ENCODE data around the gene TSPO. TPM values are rescaled to one million over a fixed set of nuclear protein-coding genes. Genes with fewer than 3 reads are reported as not detected.

The TSPO gene
- total and polyA plus RNA-seq, 2 of the 8 experiments (the other 6 are each of a cell fraction or from before 2014, with no cell fraction given): 19.9 to 51.5 TPM

DNA sequence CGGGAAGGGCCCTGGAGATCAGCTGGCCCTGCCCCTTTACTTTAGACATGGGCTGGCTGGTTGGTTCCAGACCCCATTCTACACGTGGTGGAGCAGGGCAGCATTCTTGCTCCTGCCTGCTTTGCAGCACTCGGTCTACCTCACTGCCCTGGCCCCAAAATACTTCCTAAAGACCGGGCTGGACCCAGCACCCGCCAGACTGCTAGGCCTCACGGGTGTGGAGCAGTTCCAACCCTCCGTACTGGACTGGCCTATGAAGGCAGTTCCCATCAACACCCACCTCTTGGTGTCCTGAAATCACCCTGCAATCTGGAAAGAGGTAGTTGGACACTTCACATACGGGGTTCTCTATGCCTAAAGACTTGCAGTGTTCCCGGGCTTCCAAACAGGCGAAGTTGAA is 14.6 kb upstream of the TSPO start:
- H2BK5ac ChIP-seq (ENCODE audit: low read depth, low read length): no peak overlapping the region
- H3K23me2 ChIP-seq (ENCODE audit: low read depth, low read length): no peaks in the 10 kb centered on the region
- no peak overlapping the region for H3K27ac ChIP-seq (ENCODE audit: low read depth, low read length)
- H4K91ac ChIP-seq (replicated peaks; ENCODE audit: insufficient read length, low read length): no peak overlapping the region
- no peak overlapping the region for H3K4me3 ChIP-seq (ENCODE audit: extremely low read depth in 1 of 4, insufficient read depth in 2 of 4, low read depth in 3 of 4, low read length in 4 of 4)
- no peak overlapping the region for H3K4me2 ChIP-seq (ENCODE audit: insufficient read depth in 1 of 2, low read depth in 2 of 2, low read length in 2 of 2)
- H3K36me3 ChIP-seq (ENCODE audit: control insufficient read depth in 2 of 4, insufficient read depth in 4 of 4, low read length in 3 of 4): peaks cover 5 to 69% (median 24%) of the 10 kb centered on the region in 4 experiments; a peak in 6 of 8 replicates
- TF ChIP-seq POLR2A (IDR thresholded peaks at IDR 0.05; ENCODE audit: control extremely low read depth in 1 of 2, low read depth in 2 of 2, low read length in 2 of 2) (no peak), EGR1 (IDR thresholded peaks at IDR 0.05; ENCODE audit: borderline replicate concordance, low read depth, low read length) (no peak), CHD2 (IDR thresholded peaks at IDR 0.05; ENCODE audit: low read length) (no peak), YY1 (IDR thresholded peaks at IDR 0.05; ENCODE audit: low read depth, low read length) (no peak), ATF2 (IDR thresholded peaks at IDR 0.05; ENCODE audit: low read length) (no peak), NRF1 (IDR thresholded peaks at IDR 0.05; ENCODE audit: low read depth, low read length) (no peak), RAD21 (IDR thresholded peaks at IDR 0.05 in 1 of 2, conservative IDR thresholded peaks at IDR 0.05 in 1 of 2; ENCODE audit: low read depth in 2 of 2, low read length in 2 of 2) (no peak), SAP30 (IDR thresholded peaks at IDR 0.05; ENCODE audit: insufficient read depth, insufficient replicate concordance, low read length) (no peak), POLR2AphosphoS5 (IDR thresholded peaks at IDR 0.05; ENCODE audit: low read depth, low read length) (no peak), BCL11A (IDR thresholded peaks at IDR 0.05; ENCODE audit: low read depth in 2 of 2, low read length in 2 of 2) (no peak)
- no peaks in the 10 kb centered on the region for H3K4me1 ChIP-seq (replicated peaks in 1 of 4; ENCODE audit: control insufficient read depth in 3 of 4, insufficient read depth in 4 of 4, low read length in 3 of 4)
- ChIA-PET CTCF (ENCODE audit: partially characterized antibody) (interaction anchor here (1.0 to 2.6 kb wide), 8 partner anchors 8 to 92 kb away, joined by 3 to 10 read pairs (median 4); no protein-coding TSS in a partner anchor), POLR2A (ENCODE audit: partially characterized antibody) (interaction anchor here (0.7 to 1.6 kb wide), 2 partner anchors 9 to 78 kb away, joined by 3 read pairs; no protein-coding TSS in a partner anchor)
- peaks cover 0 to 5% of the 10 kb centered on the region in 2 experiments; a peak in 1 of 4 replicates for H3K79me2 ChIP-seq (ENCODE audit: control insufficient read depth in 1 of 2, insufficient read depth in 2 of 2, low read length in 2 of 2)
- H4K5ac ChIP-seq (ENCODE audit: insufficient read length, low read depth, low read length): no peak overlapping the region
- no peak overlapping the region for H2AK5ac ChIP-seq (ENCODE audit: low read depth, low read length)
- no peaks in the 10 kb centered on the region for H3K9me3 ChIP-seq (ENCODE audit: insufficient read depth in 2 of 2, low read depth in 1 of 2, low read length in 1 of 2)
- H3K23ac ChIP-seq (ENCODE audit: insufficient read length): no peak overlapping the region
- H3K14ac ChIP-seq (ENCODE audit: insufficient read length): no peak overlapping the region
- FAIRE-seq (no peak), DNase-seq (ENCODE audit: low read depth in 1 of 2, low spot score in 2 of 2) (no peak)
- peaks cover 0 to 9% of the 10 kb centered on the region in 2 experiments for H4K20me1 ChIP-seq (replicated peaks in 1 of 2; ENCODE audit: control insufficient read depth in 1 of 2, insufficient read depth in 2 of 2, low read length in 2 of 2)
- no peak overlapping the region for H2BK120ac ChIP-seq (replicated peaks; ENCODE audit: low read depth, low read length)
- no peak overlapping the region for H3K4ac ChIP-seq (replicated peaks; ENCODE audit: insufficient read length, low read depth, low read length)
- H3K79me1 ChIP-seq (ENCODE audit: low read depth, low read length): peaks cover 5% of the 10 kb centered on the region
- H2BK15ac ChIP-seq (ENCODE audit: low read length): no peak overlapping the region
- no peak overlapping the region for H3K9ac ChIP-seq (replicated peaks in 1 of 4; ENCODE audit: extremely low read depth in 1 of 4, low read depth in 3 of 4, low read length in 3 of 4)
- H3K18ac ChIP-seq (ENCODE audit: extremely low read depth, low read length): no peak overlapping the region
- no peaks in the 10 kb centered on the region for H3K27me3 ChIP-seq (replicated peaks in 1 of 4; ENCODE audit: control insufficient read depth in 3 of 4, extremely low read depth in 1 of 4, insufficient read depth in 3 of 4, low read length in 3 of 4)
- H2BK20ac ChIP-seq (ENCODE audit: low read length): no peak overlapping the region
- H3K56ac ChIP-seq (replicated peaks; ENCODE audit: insufficient read length, low read depth, low read length): no peak overlapping the region
- WGBS, 2 experiments (ENCODE audit: extremely low coverage in 1 of 2, insufficient coverage in 1 of 2, insufficient read length in 1 of 2, insufficient replicate concordance in 2 of 2, low coverage in 1 of 2, low lambda C conversion rate in 2 of 2, missing lambda C conversion rate in 1 of 2): 95% methylated on average over 10 of the region's 10 CpGs; no CpG with 5 or more reads in 1 of the 2 experiments
- H2AFZ ChIP-seq (ENCODE audit: low read length): no peak overlapping the region
- H2BK12ac ChIP-seq (ENCODE audit: low read depth, low read length): no peak overlapping the region
- H4K8ac ChIP-seq (ENCODE audit: extremely low read depth, insufficient read depth, low read length): no peak overlapping the region

Data from H1 (cell line).